ENCODE data around the gene C1QTNF2.

DNA sequence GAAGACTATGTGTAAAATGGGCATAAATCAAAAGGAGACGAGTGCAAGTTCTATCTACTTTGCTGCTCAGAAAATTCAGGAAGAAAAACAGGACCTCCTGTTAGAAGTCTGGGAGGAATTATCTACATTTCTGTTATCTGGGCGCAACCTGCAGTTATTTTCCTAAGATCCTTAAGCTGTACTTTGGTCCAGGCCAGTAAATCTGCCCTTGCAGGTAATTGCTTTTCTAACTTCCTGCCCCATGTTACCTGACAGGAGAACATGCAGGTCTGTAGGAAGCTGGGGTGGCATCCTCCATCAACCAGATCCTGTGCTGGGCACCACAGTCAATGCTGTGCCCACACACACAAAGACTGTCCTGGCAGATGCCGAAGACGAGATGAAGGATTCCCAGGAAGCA, 63.7 kb downstream of the C1QTNF2 start:
- no peak for TF ChIP-seq HDGF (IDR thresholded peaks at IDR 0.05; ENCODE audit: borderline replicate concordance)
- TF ChIP-seq TARDBP (IDR thresholded peaks at IDR 0.05): no peak
- TF ChIP-seq SUZ12 (IDR thresholded peaks at IDR 0.05): no peak

Data from HEK293T (cell line).